ENCODE measurements around the gene TMEM126B. TPM values are rescaled to one million over a fixed set of nuclear protein-coding genes. Genes with fewer than 3 reads are reported as not detected.
"Not testable (repeated sequence)": the region's sequence is repeated elsewhere in the genome, so short reads cannot be mapped to it uniquely, and the experiment has no call there.

Gene TMEM126B
- total and polyA plus RNA-seq, 12 donors, result 44.3 to 137 (median 53.3) TPM

GRCh38 chr11:85647604-85648299 lies 19.4 kb downstream of the TMEM126B start, which contains the start of gene TMEM126A:
TSS of gene TMEM126A (plus strand) at chr11:85647967. CDS start at chr11:85650256, 2,289 bp downstream.
- peaks cover 0 to 18% (median 0%) of the 10 kb centered on the region in 7 donors for H3K27me3 ChIP-seq
- peak within 1 kb of the TSS; percentile 53 to 79 (median 68) for H3K4me3 ChIP-seq
- intact Hi-C loops (cut with DNase I), result loop anchor here in 1 of 10 donors (2.0 kb wide), 2 partner anchors 15 to 19 kb away; partner anchors contain the start of gene TMEM126B
- 0% methylated on average over 33 of the region's 33 CpGs for WGBS, 2 donors
- no peak for TF ChIP-seq CTCF (IDR thresholded peaks at IDR 0.05)
- no peaks in the 10 kb centered on the region for H3K9me3 ChIP-seq
- H3K4me1 ChIP-seq, result peaks cover 0 to 39% (median 22%) of the 10 kb centered on the region in 9 donors
- ATAC-seq (peak; percentile 97 to 100 (median 99)), DNase-seq (peak; percentile 88 to 89)
- H3K36me3 ChIP-seq, result peaks cover 0 to 25% (median 0%) of the 10 kb centered on the region in 9 donors
- peak within 1 kb of the TSS in 9 of 10 donors; percentile 57 to 89 (median 83) for H3K27ac ChIP-seq

GRCh38 chr11:85651118-85651517 lies 22.7 kb downstream of the TMEM126B start:
- H3K4me3 ChIP-seq, result no peak overlapping the region
- H3K27ac ChIP-seq, result no peak overlapping the region
- no peak for ATAC-seq
- 66 to 73% methylated on average over 1 of the region's 1 CpG for WGBS, 2 donors
- H3K4me1 ChIP-seq, result peaks cover 0 to 33% (median 23%) of the 10 kb centered on the region in 9 donors
- intact Hi-C loops (cut with DNase I), result loop anchor here in 1 of 10 donors (5.0 kb wide), 1 partner anchor 1571 kb away; no protein-coding TSS in a partner anchor
- H3K9me3 ChIP-seq, result no peaks in the 10 kb centered on the region
- H3K27me3 ChIP-seq, result no peaks in the 10 kb centered on the region
- H3K36me3 ChIP-seq, result peaks cover 0 to 59% (median 3%) of the 10 kb centered on the region in 9 donors
- TF ChIP-seq CTCF (IDR thresholded peaks at IDR 0.05), result no peak
- no peak for DNase-seq

- 56 to 59% methylated on average over 3 of the region's 3 CpGs for WGBS, 2 donors
- no peak for DNase-seq
- ATAC-seq, result no peak
- Histone ChIP-seq H3K27me3 (no peaks in the 10 kb centered on the region), H3K36me3 (peaks cover 0 to 77% (median 15%) of the 10 kb centered on the region in 9 donors), H3K4me1 (peaks cover 0 to 32% (median 21%) of the 10 kb centered on the region in 9 donors), H3K4me3 (no peak overlapping the region), H3K27ac (no peak overlapping the region), H3K9me3 (no peaks in the 10 kb centered on the region)
- intact Hi-C loops (cut with DNase I), result loop anchor here in 1 of 10 donors (5.0 kb wide), 1 partner anchor 1569 kb away; no protein-coding TSS in a partner anchor
- TF ChIP-seq CTCF (IDR thresholded peaks at IDR 0.05), result no peak
These were observed 24.5 kb downstream of the TMEM126B start for GRCh38 chr11:85652786-85653447.

GRCh38 chr11:85654343-85654742 lies 25.9 kb downstream of the TMEM126B start:
- Histone ChIP-seq H3K36me3 (peaks cover 0 to 91% (median 20%) of the 10 kb centered on the region in 9 donors), H3K4me1 (peaks cover 0 to 34% (median 22%) of the 10 kb centered on the region in 9 donors)
- intact Hi-C loops (cut with DNase I), result loop anchor here in 1 of 10 donors (5.0 kb wide), 1 partner anchor 1568 kb away; no protein-coding TSS in a partner anchor
- H3K9me3 ChIP-seq, ATAC-seq, H3K27me3 ChIP-seq, H3K4me3 ChIP-seq, DNase-seq, H3K27ac ChIP-seq: not testable (repeated sequence)
- WGBS, 2 donors, result 95 to 100% methylated on average over 3 to 4 of the region's 4 CpGs
